Activated gamma-delta T cell treated with Interleukin-2 at 50 U/mL for 16 hours (primary cell): Measurements from ENCODE around the gene DAZAP2.
"Not testable (repeated sequence)": the region's sequence is repeated elsewhere in the genome, so short reads cannot be mapped to it uniquely, and the experiment has no call there.

Experiments
- DNase-seq: peaks from one replicate; pipeline ENCODE4 v3.0.0-alpha.2; 2020

DAZAP2 gene

DNA sequence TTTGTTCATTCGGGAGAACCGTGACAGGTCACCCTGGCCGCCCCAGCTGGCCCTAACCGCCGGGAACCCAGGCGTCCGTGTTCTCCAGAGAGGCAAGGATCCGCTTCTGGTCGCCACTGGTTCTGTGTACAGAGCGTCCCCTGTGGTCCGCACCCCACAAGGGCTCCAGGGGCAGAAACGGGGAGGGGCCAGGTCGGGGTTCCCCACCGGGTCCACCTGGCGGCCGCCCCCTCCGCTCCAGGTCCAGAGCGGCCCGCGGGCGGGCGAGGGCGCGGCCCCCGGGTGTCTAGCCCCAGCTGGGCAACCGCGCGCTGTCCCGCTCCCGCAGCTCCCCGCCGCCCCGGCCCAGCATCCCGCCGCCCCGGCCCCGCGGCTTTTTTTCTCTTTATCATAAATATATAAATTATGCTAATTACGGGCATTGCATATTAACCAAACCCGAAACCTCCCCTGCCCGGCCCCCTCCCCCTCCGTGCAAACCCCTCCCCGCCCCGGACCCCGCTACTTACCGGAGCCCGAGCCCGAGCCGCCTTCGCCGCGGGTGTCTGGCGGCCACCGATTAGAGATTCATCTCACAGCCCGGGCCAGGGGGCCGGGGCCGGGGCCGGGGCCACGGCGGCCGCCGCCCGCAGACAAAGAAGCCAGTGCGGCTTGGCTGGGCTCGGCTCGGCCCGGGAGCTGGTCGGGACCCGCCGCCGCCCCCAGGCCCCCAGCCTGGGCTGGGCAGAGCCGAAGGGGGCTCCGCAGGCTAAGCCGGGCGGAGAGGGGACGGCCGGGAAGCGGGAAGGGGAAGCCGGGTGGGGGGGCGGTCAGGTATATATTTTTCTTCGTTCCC lies 21.3 kb upstream of the DAZAP2 start:
- DNase-seq: peak; percentile 51

DNA sequence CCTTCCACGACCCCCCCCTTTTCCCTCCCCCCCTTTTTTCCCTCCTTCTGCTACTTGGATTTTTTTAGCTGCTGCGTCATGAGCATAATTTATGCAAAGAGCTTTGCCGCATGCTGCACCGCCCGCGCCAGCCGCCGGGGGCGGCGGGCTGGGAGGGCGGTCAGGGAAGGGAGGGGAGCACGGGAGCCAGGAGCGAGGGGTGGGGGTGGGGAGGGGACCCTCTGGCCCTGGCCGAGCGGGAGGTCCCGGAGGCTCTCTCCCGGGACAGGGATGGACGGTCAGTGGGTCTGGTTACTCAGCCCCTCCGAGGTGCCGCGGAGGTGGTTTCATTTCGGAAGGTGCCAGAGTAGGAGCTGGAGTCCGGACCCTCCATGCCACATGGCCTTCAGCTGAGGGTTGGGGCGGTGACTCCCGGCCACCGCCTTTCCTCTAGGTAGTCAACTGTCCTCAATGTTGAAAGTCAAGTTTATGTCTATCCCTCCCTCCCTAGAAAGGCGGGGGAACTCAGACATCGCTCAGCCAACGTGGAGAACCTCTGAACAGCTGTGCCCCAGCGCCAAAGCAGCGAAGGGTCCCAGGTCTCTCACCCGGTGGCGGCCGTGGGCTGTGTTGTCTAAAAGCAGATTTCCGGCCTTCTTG lies 20.5 kb upstream of the DAZAP2 start, which contains the start of gene POU6F1:
POU6F1 (minus strand) TSS at position 95 of the 639 bp plus-strand sequence. CDS start 11,226 bp downstream, outside the sequence.
- peak; percentile 63 for DNase-seq

DNA sequence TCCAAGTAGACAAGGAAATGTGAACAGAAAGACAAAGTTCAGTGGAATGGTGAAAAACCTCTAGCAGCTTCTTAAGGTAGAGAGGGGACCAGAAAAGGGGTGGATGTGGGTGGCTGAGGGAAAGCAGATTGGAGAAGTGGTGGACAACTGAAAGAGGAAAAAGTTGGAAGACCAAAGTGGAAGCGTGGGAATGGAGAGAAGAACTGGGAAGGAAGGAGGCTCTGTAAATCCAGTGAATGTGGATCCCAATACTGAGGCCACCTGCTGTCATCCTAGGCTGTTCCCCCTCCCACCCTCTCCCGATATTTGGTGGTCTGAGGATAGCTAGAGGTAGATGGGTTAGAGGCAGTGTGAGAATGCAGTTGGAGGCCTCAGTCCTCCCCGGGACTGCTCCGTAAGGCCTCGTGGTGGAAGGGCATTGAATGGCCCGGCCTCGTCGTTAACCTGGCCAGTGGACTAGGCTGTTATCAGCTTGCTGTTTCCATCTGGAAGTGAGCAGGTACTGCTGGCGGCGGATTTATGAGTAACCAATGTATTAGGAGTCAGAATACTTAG lies 19.9 kb upstream of the DAZAP2 start:
- no peak for DNase-seq

DNA sequence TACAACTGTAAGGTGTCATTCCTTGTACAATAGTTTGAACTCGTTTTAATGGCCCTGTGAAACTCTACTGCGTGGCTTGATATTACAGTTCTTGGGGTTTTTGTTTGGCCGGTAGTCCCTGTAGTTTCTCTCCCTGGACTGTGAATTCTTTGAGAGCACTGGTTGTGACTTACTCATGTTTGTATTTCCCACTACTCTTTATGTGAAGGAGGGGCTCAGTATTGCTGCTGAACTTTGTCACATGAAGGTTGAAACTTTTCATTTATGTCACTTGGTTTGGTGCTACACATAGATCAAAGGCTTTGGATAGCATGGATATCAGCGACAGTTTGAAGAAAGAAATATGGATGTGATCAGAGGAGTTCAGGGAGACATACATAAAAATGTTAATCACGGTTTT lies 19.3 kb upstream of the DAZAP2 start:
- DNase-seq: no peak

DNA sequence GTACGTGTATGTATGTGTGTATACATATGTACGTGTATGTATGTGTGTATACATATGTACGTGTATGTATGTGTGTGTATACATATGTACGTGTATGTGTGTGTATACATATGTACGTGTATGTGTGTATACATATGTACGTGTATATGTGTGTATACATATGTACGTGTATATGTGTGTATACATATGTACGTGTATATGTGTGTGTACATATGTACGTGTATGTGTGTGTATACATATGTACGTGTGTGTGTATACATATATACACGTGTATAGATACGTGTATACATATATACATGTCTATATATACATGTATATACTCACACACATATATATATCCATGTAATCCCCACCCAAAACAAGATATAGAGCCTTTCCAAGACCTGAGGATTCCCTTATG lies 18.8 kb upstream of the DAZAP2 start:
- not testable (repeated sequence) for DNase-seq

DNA sequence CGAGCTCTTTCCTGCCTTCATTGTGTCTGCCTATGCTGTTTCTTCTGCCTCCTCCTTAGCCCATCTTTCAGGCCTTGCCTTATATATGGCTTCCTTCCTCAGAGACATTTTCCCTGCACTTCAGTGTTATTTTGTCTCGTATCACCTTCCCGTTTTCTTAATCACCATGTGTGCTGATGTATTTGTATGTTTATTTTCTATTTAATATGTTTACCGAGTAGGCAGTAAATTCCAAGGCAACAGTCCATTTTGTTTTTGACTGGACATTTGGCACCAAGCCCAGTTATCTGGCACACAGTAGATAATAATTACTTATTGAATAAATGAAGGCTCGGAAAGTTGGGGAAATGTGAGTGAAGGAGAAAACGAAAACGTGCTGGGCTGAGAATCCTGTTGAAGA lies 16.2 kb upstream of the DAZAP2 start:
- DNase-seq: no peak

DNA sequence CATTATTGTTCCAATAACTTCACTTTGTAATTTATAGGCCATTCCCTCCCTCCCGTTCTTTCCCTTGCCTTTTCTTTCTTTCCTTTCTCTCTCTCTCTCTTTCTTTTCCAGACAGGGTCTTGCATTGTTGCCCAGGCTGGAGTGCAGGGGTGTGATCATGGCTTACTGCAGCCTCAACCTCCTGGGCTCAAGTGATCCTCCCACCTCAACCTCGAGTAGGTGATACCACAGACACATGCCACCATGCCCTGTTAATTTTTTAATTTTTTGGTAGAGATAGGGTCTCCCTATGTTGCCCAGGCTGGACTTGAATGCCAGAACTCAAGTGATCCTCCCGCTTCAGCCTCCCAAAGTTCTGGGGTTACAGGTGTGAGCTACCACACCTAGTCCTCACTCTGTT lies 14.0 kb upstream of the DAZAP2 start:
- DNase-seq: no peak

DNA sequence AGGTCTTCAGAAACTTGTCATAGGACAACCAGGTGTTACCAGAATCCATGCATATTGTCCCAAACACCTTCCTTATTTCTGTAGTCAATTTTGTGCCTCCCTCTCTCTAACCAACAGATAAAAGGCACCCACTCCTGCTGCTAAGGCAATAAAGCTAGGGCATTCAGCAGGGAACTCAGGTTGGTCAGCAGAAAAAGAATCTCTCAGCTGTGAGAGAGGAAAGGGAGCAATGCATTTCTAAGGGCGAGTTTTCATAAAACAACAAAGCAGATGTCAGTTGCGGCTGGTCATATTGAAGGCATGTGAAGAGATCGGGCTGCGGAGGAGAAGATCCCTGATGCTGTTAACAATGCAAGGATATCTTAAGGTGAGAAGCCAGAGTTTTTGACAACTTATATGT lies 13.4 kb upstream of the DAZAP2 start:
- DNase-seq: no peak

DNA sequence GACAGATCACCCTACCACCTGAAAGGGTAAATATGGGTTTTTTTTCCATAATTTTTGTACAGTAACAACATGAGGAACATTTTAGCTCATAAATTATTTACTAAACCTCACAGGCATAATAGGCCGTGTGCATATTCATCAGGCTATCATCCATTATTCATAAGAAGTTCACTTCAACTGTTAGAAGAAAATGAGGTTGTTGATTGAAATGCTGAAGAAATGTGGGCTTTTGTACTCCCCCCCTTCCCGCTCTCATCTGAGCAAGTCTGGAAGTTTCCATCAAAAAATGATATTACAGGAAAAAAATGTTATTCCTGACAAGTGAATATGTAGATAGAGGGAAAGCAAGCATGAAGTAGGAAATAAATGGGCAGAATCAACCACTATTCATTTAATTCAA lies 12.9 kb upstream of the DAZAP2 start:
- no peak for DNase-seq

DNA sequence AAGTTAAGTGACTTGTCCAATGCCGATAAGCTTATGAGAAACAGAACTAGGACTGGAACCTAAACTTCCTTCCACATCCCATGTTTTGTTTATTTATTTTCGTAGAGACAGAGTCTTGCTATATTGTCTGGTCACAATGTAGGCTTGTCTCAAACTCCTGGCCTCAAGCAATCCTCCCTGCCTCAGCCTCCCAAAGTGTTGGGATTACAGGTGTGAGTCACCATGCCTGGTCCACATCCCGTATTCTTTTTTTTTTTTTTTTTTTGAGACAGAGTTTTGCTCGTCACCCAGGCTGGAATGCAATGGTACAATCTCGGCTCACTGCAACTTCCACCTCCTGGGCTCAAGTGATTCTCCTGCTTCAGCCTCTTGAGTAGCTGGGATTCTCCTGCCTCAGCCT lies 11.5 kb upstream of the DAZAP2 start:
- DNase-seq: not testable (repeated sequence)

DNA sequence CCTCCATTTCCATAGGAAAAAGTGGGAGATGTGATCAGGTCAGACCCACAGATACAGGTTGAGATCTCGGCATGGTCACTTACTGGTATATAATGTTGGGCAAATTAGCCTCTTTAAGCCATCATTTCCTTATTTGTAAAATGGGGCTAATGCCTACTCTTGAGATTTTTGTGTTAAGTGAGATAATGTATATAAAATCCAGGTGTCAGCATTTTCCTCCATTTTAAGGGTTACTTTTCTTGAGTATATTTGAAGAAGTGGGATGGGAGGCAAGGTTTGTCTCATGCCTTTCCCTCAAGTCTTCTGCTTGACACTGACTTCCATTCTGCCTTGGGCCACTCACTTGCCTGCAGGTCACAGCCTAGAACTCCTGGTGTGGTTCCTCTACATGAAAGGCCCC lies 10.7 kb upstream of the DAZAP2 start:
- DNase-seq: no peak

DNA sequence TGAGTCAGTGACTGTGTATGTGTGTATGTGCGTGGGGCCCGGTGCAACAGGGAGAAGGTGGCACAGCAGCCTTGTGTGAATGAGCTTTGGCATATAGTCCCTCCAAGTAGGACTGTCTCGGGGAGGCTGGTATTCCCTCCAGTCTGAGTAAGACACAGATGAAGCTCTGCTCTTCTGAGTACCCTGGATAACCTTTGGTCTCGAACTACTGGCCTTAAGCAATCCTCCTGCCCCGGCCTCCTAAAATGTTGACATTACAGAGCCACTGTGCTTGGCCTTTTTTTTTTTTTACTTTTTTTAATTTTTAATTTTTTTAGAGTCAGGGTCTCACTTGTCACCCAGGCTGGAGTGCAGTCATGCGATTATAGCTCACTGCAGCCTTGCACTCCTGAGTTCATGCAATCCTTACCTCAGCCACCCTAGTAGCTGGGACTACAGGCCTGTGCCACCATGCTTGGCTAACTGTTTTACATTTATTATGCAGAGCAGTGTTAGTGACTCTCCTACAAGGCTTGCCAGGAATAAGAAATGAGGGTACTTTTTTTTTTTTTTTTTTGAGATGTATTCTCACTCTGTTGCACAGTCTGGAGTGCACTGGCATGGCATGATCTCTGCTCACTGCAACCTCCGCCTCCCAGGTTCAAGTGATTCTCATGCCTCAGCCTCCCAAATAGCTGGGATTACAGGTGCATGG lies 9.4 kb upstream of the DAZAP2 start:
- no peak for DNase-seq

DNA sequence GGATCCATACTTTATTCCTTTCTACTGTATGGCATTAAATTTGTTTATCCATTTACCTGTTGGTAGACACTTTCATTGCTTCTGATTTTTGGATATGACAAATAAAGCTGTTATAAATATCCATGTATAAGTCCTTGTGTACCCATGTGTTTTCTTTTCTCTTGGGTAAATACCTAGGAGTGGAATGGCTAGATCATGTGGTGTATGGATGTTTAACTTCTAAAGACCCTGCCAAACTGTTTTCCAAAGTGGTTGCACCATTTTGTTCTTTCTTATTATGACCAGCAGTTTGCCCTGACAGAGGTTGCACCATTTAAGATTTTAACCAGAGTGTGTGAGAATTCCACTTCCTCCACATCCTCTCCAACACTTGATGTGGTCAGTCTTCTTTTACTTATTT lies 6.0 kb upstream of the DAZAP2 start:
- no peak for DNase-seq

DNA sequence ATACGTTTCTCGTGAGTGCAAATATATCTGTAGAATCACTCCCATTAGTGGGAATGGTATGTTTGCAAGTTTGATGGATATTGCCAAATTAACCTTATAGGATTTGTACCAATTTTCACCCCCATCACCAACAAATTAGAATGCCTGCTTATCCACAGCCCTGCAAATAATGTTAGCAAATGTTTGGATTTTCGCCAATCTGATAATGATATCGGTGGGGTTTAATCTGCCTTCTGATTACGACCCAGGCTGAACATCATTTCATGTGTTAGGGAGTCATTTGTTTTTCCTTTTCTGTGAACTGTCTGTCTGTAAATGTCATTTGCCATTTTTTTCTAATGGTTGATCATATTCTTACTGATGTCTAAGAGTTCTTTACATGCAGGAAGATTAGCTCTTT lies 4.1 kb upstream of the DAZAP2 start:
- no peak for DNase-seq

DNA sequence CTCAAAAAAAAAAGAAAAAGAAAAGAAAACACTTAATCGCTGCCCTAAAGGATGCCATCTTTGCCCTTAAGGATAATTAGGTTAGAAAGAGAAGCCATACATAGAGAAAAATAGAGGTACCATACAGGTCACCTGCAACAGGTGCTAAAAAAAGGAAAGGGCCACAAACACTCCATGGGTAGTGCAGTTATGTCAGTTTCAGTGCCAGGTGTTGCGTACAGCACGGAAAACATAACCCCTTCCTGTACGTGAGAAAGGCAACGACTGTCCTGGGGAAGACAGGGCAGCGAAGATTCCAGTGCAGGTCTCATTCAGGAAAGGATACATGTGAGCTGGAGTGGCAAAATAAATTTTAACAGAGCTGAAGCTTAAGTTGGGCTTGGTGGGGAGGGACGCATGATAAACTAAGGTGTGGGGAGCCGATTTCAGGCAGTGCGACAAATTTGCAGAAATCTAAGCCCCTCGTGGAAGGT lies 553 bp upstream of the DAZAP2 start:
- no peak for DNase-seq

DNA sequence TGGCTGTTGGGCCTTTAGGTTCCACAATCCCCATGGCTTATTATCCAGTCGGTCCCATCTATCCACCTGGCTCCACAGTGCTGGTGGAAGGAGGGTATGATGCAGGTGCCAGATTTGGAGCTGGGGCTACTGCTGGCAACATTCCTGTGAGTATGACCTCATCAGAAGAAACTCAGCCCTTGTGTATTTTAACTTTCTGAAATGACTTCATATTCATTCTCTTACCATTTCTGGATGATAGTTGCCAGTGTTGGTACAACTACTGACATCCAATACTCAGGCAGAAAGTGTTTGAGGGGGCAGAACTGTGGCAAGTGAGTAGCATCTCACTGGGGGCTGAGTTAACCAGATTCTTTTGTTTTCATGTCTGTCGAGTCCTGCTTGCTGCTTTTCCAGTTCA lies 2.3 kb downstream of the DAZAP2 start:
- no peak for DNase-seq

DNA sequence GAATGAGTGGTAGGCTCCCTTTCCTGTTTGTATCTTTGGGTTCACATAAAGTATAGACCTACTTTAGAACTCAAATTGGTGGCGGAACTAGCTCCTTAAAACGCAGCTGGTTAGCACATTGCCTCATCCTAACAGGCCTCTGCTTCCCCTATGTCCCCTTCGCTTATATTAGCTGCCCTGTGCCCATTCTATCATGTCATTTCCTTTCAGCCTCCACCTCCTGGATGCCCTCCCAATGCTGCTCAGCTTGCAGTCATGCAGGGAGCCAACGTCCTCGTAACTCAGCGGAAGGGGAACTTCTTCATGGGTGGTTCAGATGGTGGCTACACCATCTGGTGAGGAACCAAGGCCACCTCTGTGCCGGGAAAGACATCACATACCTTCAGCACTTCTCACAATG lies 3.5 kb downstream of the DAZAP2 start:
- no peak for DNase-seq

DNA sequence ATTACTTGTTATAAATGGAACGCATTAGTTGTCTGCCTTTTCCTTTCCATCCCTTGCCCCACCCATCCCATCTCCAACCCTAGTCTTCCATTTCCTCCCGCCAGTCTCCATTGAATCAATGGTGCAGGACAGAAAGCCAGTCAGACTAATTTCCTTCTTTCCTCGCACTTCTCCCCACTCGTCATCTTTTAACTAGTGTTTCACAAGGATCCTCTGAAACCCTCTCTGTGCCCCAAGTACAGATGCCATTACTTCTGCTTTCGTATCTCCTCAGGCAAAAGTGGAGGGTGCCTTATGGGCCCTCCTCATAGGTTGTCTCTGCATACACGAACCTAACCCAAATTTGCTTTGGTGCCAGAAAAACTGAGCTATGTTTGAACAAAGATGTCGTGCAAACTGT lies 4.2 kb downstream of the DAZAP2 start:
- no peak for DNase-seq

DNA sequence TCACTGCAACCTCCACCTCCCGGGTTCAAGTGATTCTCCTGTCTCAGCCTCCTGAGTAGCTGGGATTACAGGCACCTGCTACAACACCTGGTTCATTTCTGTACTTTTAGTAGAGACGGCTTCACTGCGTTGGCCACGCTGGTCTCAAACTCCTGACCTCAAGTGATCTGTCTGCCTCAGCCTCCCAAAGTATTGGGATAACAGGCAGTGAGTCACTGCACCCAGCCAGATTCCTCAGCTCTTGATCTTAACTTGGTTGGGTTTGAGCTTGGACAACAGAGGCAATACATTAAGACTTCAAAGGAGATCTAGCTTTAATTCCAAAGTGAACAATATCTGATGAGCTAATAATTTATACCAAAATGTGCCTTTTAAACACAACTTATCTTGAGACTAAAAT lies 5.6 kb downstream of the DAZAP2 start:
- DNase-seq: no peak

DNA sequence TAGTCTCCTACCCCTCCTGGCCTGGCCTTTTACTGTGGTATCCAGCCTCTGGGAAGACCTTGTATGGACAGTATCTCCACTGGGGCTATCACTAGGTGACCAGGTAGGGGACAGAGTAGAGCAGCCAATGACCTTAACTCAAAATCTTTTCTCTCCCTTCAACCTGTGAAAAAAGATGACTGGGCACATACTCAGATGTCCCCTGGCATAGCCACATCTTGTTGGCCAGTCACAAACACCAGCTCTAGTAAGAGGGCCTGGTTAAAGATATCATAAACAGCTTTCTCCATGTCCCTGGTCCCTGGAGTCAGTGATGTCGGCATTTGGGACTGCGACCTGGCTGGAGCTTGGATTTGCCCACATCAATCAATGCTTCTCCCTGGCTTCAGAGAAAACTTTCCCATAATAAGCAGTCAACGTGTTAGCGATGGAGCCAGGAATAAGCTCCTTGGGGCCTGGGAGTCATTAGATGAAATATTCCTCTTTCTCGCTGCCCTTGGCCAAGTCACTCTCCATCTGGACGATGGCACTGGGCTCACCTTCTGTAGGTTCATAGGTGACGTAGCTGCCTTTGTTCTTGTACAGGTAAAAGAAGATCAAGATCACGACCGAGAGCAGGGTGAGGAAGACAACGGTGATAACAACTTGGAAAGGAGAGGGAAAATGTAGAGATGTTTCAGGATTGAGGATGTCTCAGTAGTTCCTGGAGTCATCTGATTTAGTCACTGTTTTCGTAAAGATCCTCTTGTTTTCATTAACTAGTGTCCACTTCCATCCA lies 7.0 kb downstream of the DAZAP2 start:
- DNase-seq: no peak

DNA sequence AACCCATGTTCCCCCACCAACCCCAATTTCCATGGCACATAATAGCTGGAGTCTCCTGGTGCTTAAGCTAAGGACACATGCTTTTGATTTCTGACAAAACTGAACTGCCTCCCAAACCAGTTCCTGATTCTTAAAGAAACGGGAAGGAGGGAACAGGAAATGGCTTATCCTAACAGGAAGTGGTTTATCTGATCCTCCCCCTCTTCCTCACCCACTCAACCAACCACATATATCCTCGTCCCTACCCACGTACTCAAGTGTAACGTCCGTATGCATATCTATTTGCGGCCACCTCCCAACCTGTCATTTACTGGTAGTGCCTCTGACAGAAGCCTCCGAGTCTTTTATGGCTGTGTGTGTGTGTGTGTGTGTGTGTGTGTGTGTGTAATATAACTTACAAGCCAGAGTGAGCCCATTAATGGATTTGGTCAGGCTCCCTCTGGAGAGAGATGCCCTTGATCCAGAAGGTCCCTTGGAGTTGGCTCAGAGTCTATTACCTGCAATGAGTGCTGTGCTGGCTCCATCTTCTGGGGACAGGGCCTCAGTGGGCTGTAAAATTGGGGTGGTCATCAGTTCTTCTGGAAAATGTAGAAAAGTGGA lies 7.7 kb downstream of the DAZAP2 start:
- DNase-seq: peak; percentile 20

DNA sequence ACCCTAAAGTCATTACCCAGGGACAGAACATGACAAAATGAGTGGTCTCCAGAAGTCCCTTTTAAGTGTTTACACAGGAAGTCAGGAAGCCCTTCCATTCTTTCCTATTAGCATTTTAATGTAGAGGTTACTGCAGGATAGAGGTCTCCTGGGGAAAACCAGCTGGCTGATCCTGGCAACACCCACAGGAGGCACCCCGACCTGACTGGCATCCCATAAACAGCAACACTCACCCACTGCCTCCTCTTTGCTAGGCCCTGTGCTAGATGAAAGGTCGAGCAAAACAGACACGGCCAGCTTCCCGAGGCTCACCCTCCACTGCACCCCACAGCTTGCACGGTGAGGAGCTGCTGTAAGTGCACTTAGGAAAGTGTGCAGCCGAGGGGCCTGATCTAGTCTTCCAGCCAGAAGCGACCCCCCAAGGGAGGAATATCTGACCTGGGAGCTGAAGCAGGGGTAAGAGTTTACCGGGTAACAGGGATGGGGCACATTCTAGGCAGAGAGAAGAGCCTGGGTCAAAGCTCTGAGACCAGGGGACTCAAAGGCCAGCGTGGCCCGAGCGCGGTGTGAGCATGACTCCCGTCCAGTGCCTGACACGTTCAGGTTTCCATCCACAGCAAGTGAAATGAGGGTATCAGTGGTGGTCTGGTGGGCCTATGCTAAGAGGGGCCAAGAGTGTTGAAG lies 9.0 kb downstream of the DAZAP2 start:
- DNase-seq: no peak
